NCI-H146 treated with DMSO at 0.1 percent for 48 hours (cell line): ENCODE data around the gene RASSF1.

Experiments used
- DNase-seq: peaks from one replicate; lab custom pipeline; 2025; ENCODE audit not compliant: unreplicated experiment; lab: John Stamatoyannopoulos, UW

The RASSF1 gene

GRCh38 chr3:50340448-50341329 is at the start of gene RASSF1:
Gene RASSF1 (minus strand): TSS chr3:50340836. CDS start chr3:50340805, 31 bp downstream.
- no peak for DNase-seq

GRCh38 chr3:50389414-50389767 is 48.8 kb upstream of the RASSF1 start:
- no peak for DNase-seq

DNA sequence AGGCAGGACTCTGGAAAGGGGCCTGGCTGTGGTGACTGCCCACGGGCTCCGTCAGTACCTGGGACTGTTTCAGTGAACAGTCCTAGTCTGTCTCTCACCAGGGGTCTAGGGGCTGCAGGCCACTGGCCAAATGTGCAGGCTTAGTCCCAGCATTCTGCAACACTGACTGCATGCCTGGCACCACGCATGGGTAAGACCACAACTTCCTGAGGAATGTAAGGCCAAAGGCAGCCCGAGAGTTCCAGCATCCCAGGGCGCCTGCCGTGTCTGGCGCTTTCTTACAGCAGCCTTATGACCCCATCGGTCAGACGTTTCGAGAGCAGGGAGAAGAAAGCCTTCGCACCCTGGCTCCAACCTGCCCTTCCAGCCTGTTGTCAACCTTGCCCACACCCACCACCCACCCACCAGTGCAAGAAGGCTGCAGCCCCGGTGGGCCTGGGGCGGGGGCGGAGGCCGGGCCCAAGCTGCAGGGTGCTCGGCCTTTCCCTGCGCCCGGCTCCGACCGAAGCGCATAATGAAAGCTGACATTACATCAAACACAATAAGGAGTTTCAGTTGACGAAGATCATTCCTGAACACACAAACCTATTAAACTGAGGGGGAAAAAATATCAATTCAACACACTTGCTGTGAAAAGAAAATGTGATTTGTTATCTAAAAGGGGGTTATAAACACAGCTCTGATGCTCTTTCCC is 48.2 kb upstream of the RASSF1 start:
- DNase-seq, result no peak

- no peak for DNase-seq
Measured at GRCh38 chr3:50388016-50388719, 47.5 kb upstream of the RASSF1 start.

- no peak for DNase-seq
Measured at GRCh38 chr3:50385754-50386153, 45.1 kb upstream of the RASSF1 start.

GRCh38 chr3:50383750-50384149 is 43.1 kb upstream of the RASSF1 start:
- no peak for DNase-seq

DNA sequence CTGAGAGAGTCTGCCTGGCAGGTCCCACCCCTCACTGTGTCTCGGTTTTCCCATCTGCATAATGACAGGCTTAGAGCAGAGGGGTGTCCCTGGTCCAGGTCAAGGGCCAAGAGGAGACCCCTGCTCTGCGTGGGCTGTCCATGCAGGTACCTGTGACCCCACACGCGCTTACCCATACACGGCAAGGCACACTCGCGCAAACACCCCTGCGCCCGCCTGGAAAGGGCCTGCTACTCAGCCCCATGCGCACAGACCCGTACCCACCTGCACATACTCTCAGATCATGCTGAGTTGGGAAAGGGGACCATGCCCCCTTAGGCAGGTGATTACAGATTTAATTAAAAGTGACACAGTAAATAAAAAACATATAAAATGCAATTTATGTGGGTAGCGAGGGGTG is 42.1 kb upstream of the RASSF1 start:
- DNase-seq, result no peak

- DNase-seq, result peak; percentile 80
Measured at GRCh38 chr3:50381383-50381782, 40.7 kb upstream of the RASSF1 start.

- DNase-seq, result no peak
Measured at GRCh38 chr3:50380405-50381085, 39.9 kb upstream of the RASSF1 start.

DNA sequence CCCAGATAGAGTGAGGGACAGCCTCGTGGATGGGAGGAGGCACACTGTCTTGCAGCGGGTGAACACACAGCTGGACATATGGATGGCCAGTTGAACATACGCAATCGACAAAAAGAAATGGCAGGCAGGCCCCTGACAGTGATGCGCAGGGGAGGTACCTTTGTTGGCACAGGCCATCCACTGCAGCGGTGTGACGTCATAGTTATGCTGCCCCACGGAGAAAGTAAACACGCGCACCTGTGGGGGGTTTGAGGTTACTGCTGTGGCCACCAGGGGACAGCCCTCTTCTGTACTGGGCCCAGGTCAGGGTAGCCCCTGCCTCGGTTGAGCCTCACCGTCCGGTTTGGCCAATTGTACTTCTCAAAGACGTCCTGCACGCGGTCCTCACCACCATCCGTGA is 38.1 kb upstream of the RASSF1 start:
- DNase-seq, result no peak

GRCh38 chr3:50378024-50378423 is 37.4 kb upstream of the RASSF1 start:
- DNase-seq, result no peak

DNA sequence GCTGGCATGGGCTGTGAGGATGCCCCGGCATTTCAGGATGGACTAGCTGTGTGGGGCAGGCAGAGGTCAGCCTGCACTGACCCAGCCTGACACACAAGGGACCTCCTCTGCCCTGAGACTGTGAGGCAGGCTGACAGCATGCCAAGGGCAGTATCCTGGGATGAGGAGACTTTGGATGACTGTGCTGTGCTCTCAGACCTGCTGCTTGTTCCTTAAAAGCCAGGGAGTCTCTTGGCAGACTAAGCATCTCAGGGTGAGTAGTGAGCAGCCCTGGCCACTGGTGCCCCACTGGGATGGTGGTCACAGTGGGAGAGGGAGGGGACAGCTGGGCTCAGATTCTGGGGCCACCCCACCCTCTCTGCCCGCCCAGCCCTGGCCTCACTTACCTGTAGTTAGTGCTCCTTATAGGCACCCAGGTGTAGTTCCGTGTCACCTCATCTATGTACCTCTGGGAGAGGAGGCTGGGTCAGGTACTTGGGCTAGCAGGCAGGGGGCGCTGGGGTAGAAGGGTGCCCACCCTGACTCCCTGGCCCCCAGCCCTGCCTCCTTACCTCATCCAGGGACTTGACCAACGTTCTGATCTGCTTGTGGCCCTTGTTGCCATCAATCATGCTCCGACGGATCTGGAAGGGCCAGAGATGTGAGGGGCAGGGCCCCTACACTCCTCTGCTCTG is 34.8 kb upstream of the RASSF1 start:
- no peak for DNase-seq

DNA sequence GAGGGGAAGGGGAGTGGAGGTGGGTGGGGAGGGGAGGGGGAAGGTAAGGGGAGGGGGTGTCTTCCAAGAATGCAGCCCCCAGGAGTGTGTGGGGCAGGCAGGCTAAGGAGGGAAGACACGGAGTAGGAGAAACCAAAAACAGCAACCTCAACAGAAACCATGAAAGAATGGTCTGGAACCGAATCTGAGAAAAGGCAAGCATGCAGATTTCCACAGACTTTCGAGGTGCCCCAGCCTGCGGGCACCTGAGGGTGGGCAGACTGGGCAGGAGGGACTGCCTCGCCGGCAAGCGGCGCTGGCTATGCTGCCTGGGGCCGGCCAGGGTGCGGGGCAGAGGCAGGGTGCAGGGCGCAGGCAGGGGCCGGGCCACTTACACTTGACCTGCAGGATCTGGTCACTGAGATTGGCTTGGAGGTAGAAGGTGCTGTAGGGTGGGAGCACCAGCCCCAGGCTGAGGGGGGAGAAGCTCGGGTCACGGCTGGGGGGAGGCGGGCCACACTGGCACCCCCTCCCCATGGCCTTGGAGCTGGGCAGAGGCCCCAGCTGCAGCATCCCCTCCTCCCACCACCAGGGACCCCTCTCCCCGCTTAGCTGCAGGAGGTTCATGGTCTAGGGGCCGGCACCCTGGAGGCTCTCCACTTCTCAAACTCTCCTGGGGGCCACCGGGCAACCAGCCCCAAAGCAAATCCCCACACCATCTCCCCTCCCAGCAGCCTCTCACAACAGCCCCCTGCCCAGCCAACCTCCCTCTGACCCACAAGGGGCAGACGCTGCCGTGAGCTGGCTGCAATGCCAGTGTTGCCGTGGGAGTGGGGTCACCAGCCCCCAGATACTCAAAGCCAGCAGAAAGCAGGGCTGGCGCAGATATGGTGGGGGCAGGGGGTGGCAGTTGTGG is 34.0 kb upstream of the RASSF1 start:
- no peak for DNase-seq

DNA sequence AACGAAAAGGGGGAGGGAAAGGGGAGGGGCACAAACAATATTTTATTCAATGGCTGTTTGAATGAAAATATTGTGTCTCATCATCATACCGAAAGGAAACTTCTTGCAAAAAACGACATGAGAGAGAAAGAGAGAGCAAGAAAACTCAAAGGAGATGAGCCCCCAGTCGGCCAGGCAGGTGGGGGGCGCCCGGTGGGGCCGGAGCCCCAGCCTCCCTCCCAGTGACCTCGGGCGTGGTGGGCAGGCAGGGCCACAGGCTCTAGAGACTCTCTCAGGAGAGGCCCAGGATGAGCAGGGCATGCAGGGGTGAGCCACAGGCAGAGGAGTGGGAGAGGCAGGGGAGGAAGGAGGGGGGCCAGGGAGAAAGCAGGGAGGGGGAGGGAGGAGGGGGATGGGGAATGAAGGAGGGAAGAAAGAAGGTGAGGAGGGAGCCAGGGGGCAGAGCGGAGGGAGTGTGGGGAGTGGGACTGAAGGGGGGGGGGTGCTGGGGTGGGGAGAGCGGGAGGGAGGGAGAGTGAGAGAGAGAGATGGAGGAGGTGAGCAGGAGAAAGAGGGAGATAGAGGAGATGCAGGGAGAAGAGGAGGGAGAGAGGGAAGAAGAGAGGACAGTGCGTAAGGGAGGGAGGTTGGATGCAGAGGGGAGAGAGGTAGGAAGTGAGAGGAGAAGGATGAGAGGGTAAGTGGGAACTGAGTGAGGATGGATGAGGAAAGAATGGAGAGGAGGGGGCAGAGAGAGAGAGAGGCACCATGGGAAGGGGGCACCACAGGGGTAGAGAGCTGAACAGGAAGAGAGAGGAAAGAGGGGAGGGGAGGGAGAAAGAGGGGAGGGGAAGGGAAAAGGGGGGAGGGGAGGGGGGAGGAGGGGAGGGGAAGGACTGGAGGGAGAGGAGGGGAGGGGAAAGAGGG is 32.8 kb upstream of the RASSF1 start:
- DNase-seq, result no peak

- no peak for DNase-seq
Measured at GRCh38 chr3:50372349-50372748, 31.7 kb upstream of the RASSF1 start.

- no peak for DNase-seq
Measured at GRCh38 chr3:50371133-50371685, 30.6 kb upstream of the RASSF1 start.

DNA sequence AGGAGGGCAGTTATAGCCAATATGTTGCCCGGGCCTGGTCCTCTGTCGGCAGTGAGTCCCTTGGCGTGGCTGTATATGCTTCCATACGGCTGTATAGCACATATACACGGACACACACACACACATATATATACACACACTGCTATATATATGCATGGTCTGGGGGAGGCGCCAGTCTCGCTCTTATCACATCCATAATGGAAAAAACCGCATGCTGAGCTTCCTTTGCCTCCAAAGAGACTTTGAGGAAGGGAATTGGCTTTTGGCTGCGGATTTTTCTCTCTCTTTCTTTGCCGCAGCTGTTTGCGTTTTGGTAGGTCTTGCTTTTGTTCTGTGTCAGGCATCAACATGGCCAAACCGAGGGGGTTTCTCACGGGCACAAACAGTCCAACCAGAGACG is 30.0 kb upstream of the RASSF1 start:
- DNase-seq, result no peak

- DNase-seq, result no peak
Measured at GRCh38 chr3:50369012-50369670, 28.5 kb upstream of the RASSF1 start.
